ENCODE measurements around the gene KRTAP10-7. TPM values are rescaled to one million over a fixed set of nuclear protein-coding genes. Genes with fewer than 3 reads are reported as not detected.

KRTAP10-7 gene
- total and polyA plus RNA-seq, 9 of the 15 experiments (the other 6 are each of a cell fraction or from before 2014, with no cell fraction given), result not detected

DNA sequence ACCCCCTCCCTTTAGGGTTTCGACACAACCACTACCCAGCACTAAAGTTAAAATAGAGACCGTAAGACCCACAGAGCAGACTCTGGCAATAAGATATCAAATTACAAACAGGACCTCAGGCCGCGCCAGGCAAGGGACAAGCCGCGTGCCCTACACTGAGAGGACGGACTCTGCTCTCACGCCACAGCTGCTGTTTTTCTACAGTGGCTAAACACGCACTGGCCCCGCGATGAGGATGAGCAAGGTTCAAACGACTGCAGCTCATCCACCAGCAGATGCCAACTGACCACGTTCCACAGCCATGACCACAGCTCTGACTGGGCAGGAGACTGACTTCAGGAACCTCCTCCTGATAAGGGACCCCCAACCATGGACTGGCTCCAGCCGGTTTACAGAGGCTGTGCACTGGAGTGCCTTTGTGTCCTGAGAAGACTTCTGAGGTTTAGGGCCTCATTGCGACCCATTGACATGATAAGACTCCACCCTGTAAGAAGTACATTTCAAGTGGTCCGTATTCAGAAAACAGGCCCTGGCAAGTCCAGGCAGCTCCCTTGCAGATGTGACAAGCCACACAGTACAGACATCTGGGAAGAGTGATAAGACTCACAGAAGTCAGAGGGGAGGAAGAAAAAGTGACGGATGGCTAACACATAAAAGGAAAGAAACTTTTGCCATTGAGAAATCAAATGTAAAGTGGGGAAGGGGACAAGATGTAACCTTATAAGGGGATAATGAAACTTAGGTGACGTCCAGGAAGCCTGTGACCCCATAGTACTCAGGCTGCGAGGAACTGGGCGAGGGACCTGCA is 6.6 kb upstream of the KRTAP10-7 start:
- ChIA-PET CTCF (ENCODE audit: low intra/inter-chr PET ratio) (no interaction called here), POLR2A (interaction anchor here (0.8 to 1.4 kb wide), 6 partner anchors 9 to 136 kb away, joined by 3 to 5 read pairs (median 4); no protein-coding TSS in a partner anchor)
- in situ Hi-C loops (cut with MboI), result no loop called here
- H3K9ac ChIP-seq (ENCODE audit: insufficient read depth in 1 of 2, low read depth in 2 of 2, low read length in 2 of 2), result peak overlapping the region; percentile 25 to 29; a peak in 3 of 4 replicates
- peaks cover 0 to 15% of the 10 kb centered on the region in 2 experiments; a peak in 2 of 5 replicates for H3K27me3 ChIP-seq (ENCODE audit: control insufficient read depth in 2 of 2, insufficient read depth in 2 of 2, low read length in 2 of 2)
- no peaks in the 10 kb centered on the region for H3K36me3 ChIP-seq (ENCODE audit: control insufficient read depth, insufficient read depth, low read length)
- peaks cover 24 to 37% of the 10 kb centered on the region in 2 experiments for H3K4me1 ChIP-seq (replicated peaks in 1 of 2; ENCODE audit: control insufficient read depth in 2 of 2, insufficient read depth in 2 of 2, low read length in 2 of 2)
- H3K4me2 ChIP-seq (ENCODE audit: insufficient read depth, low read length), result peak overlapping the region; percentile 79
- H2AFZ ChIP-seq (ENCODE audit: low read depth, low read length), result peak overlapping the region; percentile 81
- 3% methylated on average over 20 of the region's 20 CpGs for WGBS (ENCODE audit: insufficient coverage, low coverage, missing lambda C conversion rate)
- no peak overlapping the region for H3K4me3 ChIP-seq
- FAIRE-seq, result peak; percentile 97
- ATAC-seq, result peak; percentile 89
- H3K9me1 ChIP-seq (ENCODE audit: control insufficient read depth, insufficient read depth, low read length), result no peaks in the 10 kb centered on the region
- no TSS peak for BruUV-seq (replicated peaks)
- no peaks in the 10 kb centered on the region for H3K79me2 ChIP-seq (ENCODE audit: control insufficient read depth, insufficient read depth, low read length)
- H3K9me3 ChIP-seq (replicated peaks; ENCODE audit: control insufficient read depth, insufficient read depth, low read depth, low read length), result no peaks in the 10 kb centered on the region; the same call in 1 of the 2 replicates
- peak overlapping the region; percentile 62 for H3K27ac ChIP-seq (ENCODE audit: extremely low read depth, low read depth, low read length)
- intact Hi-C loops (cut with micrococcal nuclease), result no loop called here
- H4K20me1 ChIP-seq (replicated peaks; ENCODE audit: control insufficient read depth, insufficient read depth, low read length), result no peaks in the 10 kb centered on the region
- peak; percentile 67 to 81 (median 70) for DNase-seq (ENCODE audit: extremely low read depth in 1 of 4, low spot score in 3 of 4)
- TF ChIP-seq ZNF282 (CRISPR knock-in tag; IDR thresholded peaks at IDR 0.05), result no peak
- peak; percentile 21; the same call in 1 of the 2 replicates for TF ChIP-seq MYC (IDR thresholded peaks at IDR 0.05; ENCODE audit: low read depth, low read length)
- TF ChIP-seq MYC (CRISPR knock-in tag; IDR thresholded peaks at IDR 0.05; ENCODE audit: borderline replicate concordance, low read depth), result no peak
- TF ChIP-seq GATA2 (CRISPR knock-in tag; IDR thresholded peaks at IDR 0.05), result peak; percentile 95
- TF ChIP-seq PCBP2 (IDR thresholded peaks at IDR 0.05; ENCODE audit: low read depth, low read length, poor library complexity, severe bottlenecking), result no peak
- TF ChIP-seq VEZF1 (CRISPR knock-in tag; IDR thresholded peaks at IDR 0.05), result peak; percentile 69
- no peak for TF ChIP-seq MYBL2 (IDR thresholded peaks at IDR 0.05; ENCODE audit: low read depth)
- no peak for TF ChIP-seq MYBL2 (CRISPR knock-in tag; IDR thresholded peaks at IDR 0.05; ENCODE audit: borderline replicate concordance)
- TF ChIP-seq TARDBP (IDR thresholded peaks at IDR 0.05), result peak; percentile 79; the same call in 1 of the 2 replicates
- TF ChIP-seq TRIM28 (IDR thresholded peaks at IDR 0.05), result peak; percentile 91
- peak in 1 of 2 experiments; percentile 49; a peak in 2 of 4 replicates for TF ChIP-seq MAZ (CRISPR knock-in tag; conservative IDR thresholded peaks at IDR 0.05 in 1 of 2, IDR thresholded peaks at IDR 0.05 in 1 of 2)
- TF ChIP-seq MBD1 (CRISPR knock-in tag; IDR thresholded peaks at IDR 0.05), result no peak
- TF ChIP-seq GABPB1 (CRISPR knock-in tag; IDR thresholded peaks at IDR 0.05), result no peak
- peak; percentile 90 for TF ChIP-seq SOX6 (IDR thresholded peaks at IDR 0.05)
- TF ChIP-seq MNT (conservative IDR thresholded peaks at IDR 0.05), result peak; percentile 31 to 59; a peak in 2 of 4 replicates
- TF ChIP-seq TAF15 (IDR thresholded peaks at IDR 0.05; ENCODE audit: low read depth, low read length), result no peak
- TF ChIP-seq BCL6 (CRISPR knock-in tag; IDR thresholded peaks at IDR 0.05), result no peak
